Fibroblast of lung (primary cell): Measurements from ENCODE around the gene RNASE8. TPM values are rescaled to one million over a fixed set of nuclear protein-coding genes. Genes with fewer than 3 reads are reported as not detected.

Source experiments
- DNase-seq, 2 donors: peaks; one replicate each; pipeline versions ENCODE4 v3.0.0 to v3.0.0-alpha.2; 2010; ENCODE audit warnings: low read depth in 2 of 2
- H2AFZ ChIP-seq: 2 replicates; pipeline ENCODE4 v1.5.1; 2012; ENCODE audit warnings: low read length, control low read depth, inconsistent platforms
- H3K27ac ChIP-seq: 2 replicates; pipeline ENCODE4 v1.5.1; 2011; ENCODE audit warnings: low read length, control low read depth; ENCODE audit not compliant: insufficient read depth
- H3K27me3 ChIP-seq: 2 replicates; pipeline ENCODE4 v1.5.1; 2011; ENCODE audit warnings: mild to moderate bottlenecking, low read length; ENCODE audit not compliant: control insufficient read depth, insufficient read depth
- H3K36me3 ChIP-seq: 2 replicates; pipeline ENCODE4 v1.5.1; 2011; ENCODE audit warnings: low read length; ENCODE audit not compliant: control insufficient read depth, insufficient read depth
- H3K4me1 ChIP-seq: 2 replicates; pipeline ENCODE4 v1.5.1; 2011; ENCODE audit warnings: low read length; ENCODE audit not compliant: control insufficient read depth, insufficient read depth; ENCODE audit errors: extremely low read depth
- H3K4me2 ChIP-seq: 2 replicates; pipeline ENCODE4 v1.5.1; 2011; ENCODE audit warnings: low read length, control low read depth; ENCODE audit not compliant: insufficient read depth; ENCODE audit errors: extremely low read depth
- H3K4me3 ChIP-seq, 4 experiments: fragments of 200-600 bp in 1 of 4; sonication (generic) in 1 of 4; replicated peaks in 1 of 4; 2 replicates each; pipeline ENCODE4 v1.5.1; 2011 to 2016; ENCODE audit warnings: low read length in 4 of 4, low read depth in 3 of 4, mild to moderate bottlenecking in 3 of 4, control low read depth in 2 of 4, inconsistent platforms in 1 of 4, mixed read lengths in 1 of 4; ENCODE audit not compliant: insufficient read depth in 1 of 4; ENCODE audit errors: control extremely low read depth in 1 of 4
- H3K79me2 ChIP-seq: 2 replicates; pipeline ENCODE4 v1.5.1; 2012; ENCODE audit warnings: mild to moderate bottlenecking, low read length, inconsistent platforms; ENCODE audit not compliant: control insufficient read depth, insufficient read depth
- H3K9ac ChIP-seq: 2 replicates; pipeline ENCODE4 v1.5.1; 2011; ENCODE audit warnings: mild to moderate bottlenecking, low read length, control low read depth; ENCODE audit not compliant: insufficient read depth
- H3K9me3 ChIP-seq: 2 replicates; pipeline ENCODE4 v1.5.1; 2012; ENCODE audit warnings: low read depth, low read length; ENCODE audit not compliant: control insufficient read depth, insufficient read depth
- H4K20me1 ChIP-seq: 2 replicates; pipeline ENCODE4 v1.5.1; 2011; ENCODE audit warnings: low read length; ENCODE audit not compliant: control insufficient read depth, insufficient read depth; ENCODE audit errors: extremely low read depth
- EZH2 ChIP-seq: IDR thresholded peaks from 2 replicates; pipeline ENCODE4 v1.5.1; 2012; ENCODE audit warnings: low read length, control low read depth, mild to moderate bottlenecking; ENCODE audit errors: missing control alignments
- polyA plus RNA-seq, 2 donors: library from polyadenylated mRNA; depleted of rRNA in 1 of 2; stranded (reverse) in 1 of 2; unstranded in 1 of 2; fragments of >200 nt; gene quantifications; 2 replicates each; pipeline ENCODE4 v1.2.1, GENCODE V29; 2011 to 2012; ENCODE audit warnings: missing spikeins in 1 of 2
- total RNA-seq: library from RNA; depleted of rRNA; stranded (reverse); fragments of >200 nt; gene quantifications from 2 replicates; pipeline ENCODE4 v1.2.1, GENCODE V29; 2014
- TF ChIP-seq, protein P1 (sequence below), 2 donors: IDR thresholded peaks in 1 of 2; conservative IDR thresholded peaks in 1 of 2; 1 replicate in 1 of 2; 2 replicates in 1 of 2; pipeline ENCODE4 v1.5.1; 2011 to 2012; ENCODE audit warnings: low read length in 2 of 2, control low read depth in 1 of 2, inconsistent platforms in 1 of 2, low read depth in 1 of 2, mild to moderate bottlenecking in 1 of 2

The RNASE8 gene
- total and polyA plus RNA-seq, 2 donors (not counting 1 experiment from before 2014, with no cell fraction given), result not detected

DNA sequence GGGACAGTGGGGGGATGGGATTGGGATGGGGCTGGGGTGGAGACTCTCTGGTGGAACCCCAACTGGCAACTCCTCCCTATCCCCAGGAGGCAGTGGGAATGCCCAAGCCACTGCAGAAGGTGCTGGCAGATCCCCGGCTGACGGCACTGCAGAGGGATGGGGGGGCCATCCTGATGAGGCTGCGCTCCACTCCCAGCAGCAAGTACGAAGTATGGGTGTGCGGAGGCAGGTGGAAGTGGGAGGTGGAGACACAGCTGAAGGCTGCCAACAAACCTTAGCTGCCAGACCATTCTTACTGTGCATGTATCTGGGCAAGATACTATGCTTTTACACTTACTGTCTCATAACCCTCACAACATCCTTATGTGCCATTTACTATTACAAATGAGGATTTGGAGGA lies 20.7 kb downstream of the RNASE8 start:
- Histone ChIP-seq H3K4me1 (no peaks in the 10 kb centered on the region), H3K27ac (no peak overlapping the region), H3K9ac (no peak overlapping the region), H2AFZ (no peak overlapping the region), H3K4me3 (no peak overlapping the region), H3K27me3 (no peaks in the 10 kb centered on the region), H3K79me2 (peaks cover 2% of the 10 kb centered on the region), H4K20me1 (no peaks in the 10 kb centered on the region), H3K9me3 (no peaks in the 10 kb centered on the region), H3K4me2 (no peak overlapping the region), H3K36me3 (peaks cover 40% of the 10 kb centered on the region)
- DNase-seq, result no peak
- TF ChIP-seq, protein P1, sequence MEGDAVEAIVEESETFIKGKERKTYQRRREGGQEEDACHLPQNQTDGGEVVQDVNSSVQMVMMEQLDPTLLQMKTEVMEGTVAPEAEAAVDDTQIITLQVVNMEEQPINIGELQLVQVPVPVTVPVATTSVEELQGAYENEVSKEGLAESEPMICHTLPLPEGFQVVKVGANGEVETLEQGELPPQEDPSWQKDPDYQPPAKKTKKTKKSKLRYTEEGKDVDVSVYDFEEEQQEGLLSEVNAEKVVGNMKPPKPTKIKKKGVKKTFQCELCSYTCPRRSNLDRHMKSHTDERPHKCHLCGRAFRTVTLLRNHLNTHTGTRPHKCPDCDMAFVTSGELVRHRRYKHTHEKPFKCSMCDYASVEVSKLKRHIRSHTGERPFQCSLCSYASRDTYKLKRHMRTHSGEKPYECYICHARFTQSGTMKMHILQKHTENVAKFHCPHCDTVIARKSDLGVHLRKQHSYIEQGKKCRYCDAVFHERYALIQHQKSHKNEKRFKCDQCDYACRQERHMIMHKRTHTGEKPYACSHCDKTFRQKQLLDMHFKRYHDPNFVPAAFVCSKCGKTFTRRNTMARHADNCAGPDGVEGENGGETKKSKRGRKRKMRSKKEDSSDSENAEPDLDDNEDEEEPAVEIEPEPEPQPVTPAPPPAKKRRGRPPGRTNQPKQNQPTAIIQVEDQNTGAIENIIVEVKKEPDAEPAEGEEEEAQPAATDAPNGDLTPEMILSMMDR (conservative IDR thresholded peaks at IDR 0.05 in 1 of 2, IDR thresholded peaks at IDR 0.05 in 1 of 2; ENCODE audit: low read depth in 1 of 2, low read length in 2 of 2), result no peak
- no peak for TF ChIP-seq EZH2

DNA sequence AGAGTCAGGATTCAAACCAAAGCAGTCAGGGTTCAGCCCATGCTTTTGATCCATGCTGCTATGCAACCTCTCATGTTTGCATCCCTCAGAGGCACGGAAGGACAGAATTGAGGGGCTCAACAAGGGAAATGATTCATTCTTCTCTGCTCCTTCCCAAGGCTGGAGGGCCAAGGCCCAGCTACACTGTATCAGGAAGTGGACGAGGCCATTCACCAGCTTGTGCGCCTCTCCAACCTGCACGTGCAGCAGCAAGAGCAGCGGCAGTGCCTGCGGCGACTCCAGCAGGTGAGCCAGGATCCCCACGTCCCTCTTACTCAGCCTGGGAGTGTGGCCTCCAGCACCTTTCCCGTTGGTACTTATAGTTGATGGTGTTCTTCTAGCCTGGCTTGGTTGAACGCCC lies 21.1 kb downstream of the RNASE8 start:
- TF ChIP-seq EZH2, result no peak
- TF ChIP-seq, protein P1 (conservative IDR thresholded peaks at IDR 0.05 in 1 of 2, IDR thresholded peaks at IDR 0.05 in 1 of 2; ENCODE audit: low read depth in 1 of 2, low read length in 2 of 2), result no peak
- no peak overlapping the region for H2AFZ ChIP-seq
- DNase-seq, result no peak
- H3K4me2 ChIP-seq, result no peak overlapping the region
- H3K27ac ChIP-seq, result no peak overlapping the region
- peaks cover 40% of the 10 kb centered on the region for H3K36me3 ChIP-seq
- H3K9ac ChIP-seq, result no peak overlapping the region
- H3K9me3 ChIP-seq, result no peaks in the 10 kb centered on the region
- H3K4me3 ChIP-seq, result no peak overlapping the region
- no peaks in the 10 kb centered on the region for H4K20me1 ChIP-seq
- H3K4me1 ChIP-seq, result no peaks in the 10 kb centered on the region
- no peaks in the 10 kb centered on the region for H3K27me3 ChIP-seq
- peaks cover 2% of the 10 kb centered on the region for H3K79me2 ChIP-seq

DNA sequence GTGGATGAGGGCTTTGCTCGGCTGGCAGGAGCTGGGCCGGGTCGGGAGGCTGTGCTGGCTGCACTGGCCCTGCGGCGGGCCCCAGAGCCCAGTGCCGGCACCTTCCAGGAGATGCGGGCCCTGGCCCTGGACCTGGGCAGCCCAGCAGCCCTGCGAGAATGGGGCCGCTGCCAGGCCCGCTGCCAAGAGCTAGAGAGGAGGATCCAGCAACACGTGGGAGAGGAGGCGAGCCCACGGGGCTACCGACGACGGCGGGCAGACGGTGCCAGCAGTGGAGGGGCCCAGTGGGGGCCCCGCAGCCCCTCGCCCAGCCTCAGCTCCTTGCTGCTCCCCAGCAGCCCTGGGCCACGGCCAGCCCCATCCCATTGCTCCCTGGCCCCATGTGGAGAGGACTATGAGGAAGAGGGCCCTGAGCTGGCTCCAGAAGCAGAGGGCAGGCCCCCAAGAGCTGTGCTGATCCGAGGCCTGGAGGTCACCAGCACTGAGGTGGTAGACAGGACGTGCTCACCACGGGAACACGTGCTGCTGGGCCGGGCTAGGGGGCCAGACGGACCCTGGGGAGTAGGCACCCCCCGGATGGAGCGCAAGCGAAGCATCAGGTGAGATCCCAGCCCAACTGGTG lies 24.0 kb downstream of the RNASE8 start:
- Histone ChIP-seq H3K4me3 (no peak overlapping the region), H3K27ac (no peak overlapping the region), H3K4me1 (no peaks in the 10 kb centered on the region), H4K20me1 (no peaks in the 10 kb centered on the region), H3K4me2 (no peak overlapping the region), H3K27me3 (no peaks in the 10 kb centered on the region), H3K9ac (no peak overlapping the region), H2AFZ (no peak overlapping the region), H3K79me2 (no peaks in the 10 kb centered on the region), H3K36me3 (peaks cover 25% of the 10 kb centered on the region), H3K9me3 (no peaks in the 10 kb centered on the region)
- TF ChIP-seq EZH2, result no peak
- TF ChIP-seq, protein P1 (conservative IDR thresholded peaks at IDR 0.05 in 1 of 2, IDR thresholded peaks at IDR 0.05 in 1 of 2; ENCODE audit: low read depth in 1 of 2, low read length in 2 of 2), result no peak
- no peak for DNase-seq
